Epithelial cell of prostate (primary cell): Measurements from ENCODE around the gene NPLOC4.
A peak's percentile ranks its signal among the peaks of the same experiment; 100 is the strongest.
"Not testable (repeated sequence)": the region's sequence is repeated elsewhere in the genome, so short reads cannot be mapped to it uniquely, and the experiment has no call there.

ENCODE experiments used
- DNase-seq: peaks from one replicate; pipeline ENCODE4 v3.0.0-alpha.2; 2011; ENCODE audit warnings: low read depth, low spot score
- H3K27ac ChIP-seq: fragments of 450-650 bp; 2 replicates; pipeline ENCODE4 v1.5.1; 2017; ENCODE audit warnings: mild to moderate bottlenecking

Gene NPLOC4

GRCh38 chr17:81641825-81642489 is 5.0 kb upstream of the NPLOC4 start:
- peak overlapping the region; percentile 20 for H3K27ac ChIP-seq
- DNase-seq, result no peak

- DNase-seq, result no peak
- H3K27ac ChIP-seq, result no peak overlapping the region
Measured at GRCh38 chr17:81640011-81640410, 3.1 kb upstream of the NPLOC4 start.

- DNase-seq, result no peak
- H3K27ac ChIP-seq, result no peak overlapping the region
Measured at GRCh38 chr17:81638683-81639082, 1.8 kb upstream of the NPLOC4 start.

GRCh38 chr17:81635973-81636504 is 873 bp downstream of the NPLOC4 start:
- DNase-seq, result peak; percentile 5
- H3K27ac ChIP-seq, result peak overlapping the region; percentile 86

GRCh38 chr17:81635431-81635830 is 1.5 kb downstream of the NPLOC4 start:
- DNase-seq, result no peak
- H3K27ac ChIP-seq, result peak overlapping the region; percentile 86

- H3K27ac ChIP-seq, result no peak overlapping the region
- no peak for DNase-seq
Measured at GRCh38 chr17:81631482-81631881, 5.4 kb downstream of the NPLOC4 start.

- no peak for DNase-seq
- H3K27ac ChIP-seq, result no peak overlapping the region
Measured at GRCh38 chr17:81630274-81630673, 6.6 kb downstream of the NPLOC4 start.

GRCh38 chr17:81621494-81622130 is 15.3 kb downstream of the NPLOC4 start:
- no peak overlapping the region for H3K27ac ChIP-seq
- DNase-seq, result no peak

- DNase-seq, H3K27ac ChIP-seq: not testable (repeated sequence)
Measured at GRCh38 chr17:81618307-81618706, 18.6 kb downstream of the NPLOC4 start.

GRCh38 chr17:81616877-81617276 is 20.0 kb downstream of the NPLOC4 start:
- no peak for DNase-seq
- H3K27ac ChIP-seq, result no peak overlapping the region

- no peak overlapping the region for H3K27ac ChIP-seq
- DNase-seq, result no peak
Measured at GRCh38 chr17:81615401-81615930, 21.4 kb downstream of the NPLOC4 start.

- no peak overlapping the region for H3K27ac ChIP-seq
- DNase-seq, result no peak
Measured at GRCh38 chr17:81612172-81612970, 24.5 kb downstream of the NPLOC4 start.

GRCh38 chr17:81609541-81610311 is 27.2 kb downstream of the NPLOC4 start:
- H3K27ac ChIP-seq, result no peak overlapping the region
- no peak for DNase-seq

GRCh38 chr17:81608605-81609004 is 28.3 kb downstream of the NPLOC4 start:
- no peak for DNase-seq
- H3K27ac ChIP-seq, result no peak overlapping the region

- no peak for DNase-seq
- no peak overlapping the region for H3K27ac ChIP-seq
Measured at GRCh38 chr17:81608082-81608481, 28.8 kb downstream of the NPLOC4 start.

- no peak overlapping the region for H3K27ac ChIP-seq
- DNase-seq, result no peak
Measured at GRCh38 chr17:81607431-81607830, 29.5 kb downstream of the NPLOC4 start.

- H3K27ac ChIP-seq, result no peak overlapping the region
- DNase-seq, result no peak
Measured at GRCh38 chr17:81603846-81604610, 32.9 kb downstream of the NPLOC4 start.

- no peak overlapping the region for H3K27ac ChIP-seq
- DNase-seq, result no peak
Measured at GRCh38 chr17:81601525-81602120, 35.3 kb downstream of the NPLOC4 start.
